T-helper 9 cell (primary cell): ENCODE results near the gene CCDC12.

Experiments
- DNase-seq: peaks from one replicate; pipeline ENCODE4 v3.0.0-alpha.2; 2020

The CCDC12 gene

GRCh38 chr3:46995901-46996562 lies 19.5 kb upstream of the CCDC12 start:
- no peak for DNase-seq

- no peak for DNase-seq
Observed at GRCh38 chr3:46994801-46995731, 18.5 kb upstream of the CCDC12 start.

GRCh38 chr3:46993986-46994385 lies 17.4 kb upstream of the CCDC12 start:
- no peak for DNase-seq

- no peak for DNase-seq
Observed at GRCh38 chr3:46993292-46993691, 16.7 kb upstream of the CCDC12 start.

GRCh38 chr3:46992231-46992630 lies 15.7 kb upstream of the CCDC12 start:
- no peak for DNase-seq

GRCh38 chr3:46991406-46992165 lies 15.0 kb upstream of the CCDC12 start:
- DNase-seq = no peak

- DNase-seq = no peak
Observed at GRCh38 chr3:46990573-46991374, 14.2 kb upstream of the CCDC12 start.

GRCh38 chr3:46989146-46989810 lies 12.7 kb upstream of the CCDC12 start:
- no peak for DNase-seq

- DNase-seq = no peak
Observed at GRCh38 chr3:46988616-46989015, 12.1 kb upstream of the CCDC12 start.

- peak; percentile 87 for DNase-seq
Observed at GRCh38 chr3:46987743-46988401, 11.3 kb upstream of the CCDC12 start.

- DNase-seq = no peak
Observed at GRCh38 chr3:46987319-46987742, 10.8 kb upstream of the CCDC12 start.

- no peak for DNase-seq
Observed at GRCh38 chr3:46986782-46987310, 10.3 kb upstream of the CCDC12 start.

GRCh38 chr3:46986055-46986730 lies 9.6 kb upstream of the CCDC12 start:
- DNase-seq = no peak

- no peak for DNase-seq
Observed at GRCh38 chr3:46985588-46985987, 9.0 kb upstream of the CCDC12 start.

GRCh38 chr3:46984591-46985459 lies 8.3 kb upstream of the CCDC12 start:
- DNase-seq = no peak

GRCh38 chr3:46982546-46982945 lies 6.0 kb upstream of the CCDC12 start:
- DNase-seq = no peak

GRCh38 chr3:46981932-46982471 lies 5.5 kb upstream of the CCDC12 start:
- DNase-seq = no peak

GRCh38 chr3:46979958-46980497 lies 3.5 kb upstream of the CCDC12 start:
- no peak for DNase-seq
